ENCODE results near the gene TRIM29.
"Not testable (repeated sequence)": the region's sequence is repeated elsewhere in the genome, so short reads cannot be mapped to it uniquely, and the experiment has no call there.

GRCh38 chr11:120180063-120180462 is 42.1 kb upstream of the TRIM29 start:
- TF ChIP-seq CTCF, POLR2A (IDR thresholded peaks at IDR 0.05): not testable (repeated sequence)
